Measurements from ENCODE around the gene CEND1. TPM values are rescaled to one million over a fixed set of nuclear protein-coding genes. Genes with fewer than 3 reads are reported as not detected.

Gene CEND1
- polyA plus RNA-seq, 1 of the 3 experiments (the other 2 are of a cell fraction) = 3.6 TPM

GRCh38 chr11:771617-772204 lies 18.2 kb downstream of the CEND1 start:
- Histone ChIP-seq H3K9me3 (no peaks in the 10 kb centered on the region), H3K27me3 (ENCODE audit: insufficient read depth) (no peaks in the 10 kb centered on the region), H4K20me1 (ENCODE audit: insufficient read depth) (peaks cover 44% of the 10 kb centered on the region), H3K27ac (ENCODE audit: low read depth in 2 of 2, low read length in 1 of 2) (no peak overlapping the region), H2AFZ (ENCODE audit: low read depth) (no peak overlapping the region), H3K36me3 (replicated peaks in 1 of 2; ENCODE audit: control insufficient read depth in 1 of 2, insufficient read depth in 2 of 2, low read length in 1 of 2) (peaks cover 3 to 50% of the 10 kb centered on the region in 2 experiments), H3K4me2 (no peak overlapping the region), H3K4me1 (ENCODE audit: control insufficient read depth in 1 of 2, insufficient read depth in 2 of 2, low read depth in 1 of 2, low read length in 1 of 2) (peaks cover 11 to 13% of the 10 kb centered on the region in 2 experiments; a peak in 2 of 4 replicates), H3K79me2 (ENCODE audit: insufficient read depth) (peaks cover 57% of the 10 kb centered on the region), H3K9me2 (no peaks in the 10 kb centered on the region), H3F3A (replicated peaks; ENCODE audit: insufficient read depth) (no peaks in the 10 kb centered on the region), H3K9ac (no peak overlapping the region), H3K4me3 (ENCODE audit: low read depth in 2 of 2, low read length in 1 of 2) (no peak overlapping the region)
- DNase-seq = no peak
- WGBS (ENCODE audit: low lambda C conversion rate) = 94% methylated on average over 6 of the region's 15 CpGs
- CTCF ChIA-PET = interaction anchor here (1.1 to 1.6 kb wide), 2 partner anchors 12 to 43 kb away, joined by 3 to 10 read pairs; no protein-coding TSS in a partner anchor
- no peak for TF ChIP-seq FOSL2 (IDR thresholded peaks at IDR 0.05; ENCODE audit: borderline replicate concordance, low read depth)
- TF ChIP-seq TCF12 (IDR thresholded peaks at IDR 0.05) = no peak
- TF ChIP-seq TAF1 (IDR thresholded peaks at IDR 0.05; ENCODE audit: borderline replicate concordance, low read depth, low read length) = no peak
- no peak for TF ChIP-seq EZH2phosphoT487 (IDR thresholded peaks at IDR 0.05; ENCODE audit: borderline replicate concordance, low read depth)
- TF ChIP-seq CHD2 (IDR thresholded peaks at IDR 0.05; ENCODE audit: low read length, partially characterized antibody) = no peak
- TF ChIP-seq POLR2AphosphoS5 (IDR thresholded peaks at IDR 0.05; ENCODE audit: low read depth, low read length) = no peak
- TF ChIP-seq TEAD4 (IDR thresholded peaks at IDR 0.05; ENCODE audit: borderline replicate concordance, insufficient read depth) = no peak
- no peak for TF ChIP-seq RCOR1 (IDR thresholded peaks at IDR 0.05; ENCODE audit: low read length)
- TF ChIP-seq JUND (IDR thresholded peaks at IDR 0.05) = no peak
- no peak for TF ChIP-seq CTCF (IDR thresholded peaks at IDR 0.05)
- no peak for TF ChIP-seq REST (IDR thresholded peaks at IDR 0.05; ENCODE audit: low read depth, low read length)
- POLR2A ChIA-PET = no interaction called here
